D721Med (cell line): ENCODE measurements around the gene BBS9.

Experiments
- DNase-seq: peaks from one replicate; pipeline ENCODE4 v3.0.0; 2011; ENCODE audit warnings: low spot score; ENCODE audit not compliant: insufficient read length
- FAIRE-seq: peaks from 2 replicates; lab custom pipeline; 2011; peaks lifted over from hg19 to GRCh38; lab: Jason Lieb, UNC
- TF ChIP-seq, protein P1 (sequence below): IDR thresholded peaks from 2 replicates; pipeline ENCODE4 v1.5.1; 2012; ENCODE audit warnings: mild to moderate bottlenecking, control low read depth; ENCODE audit not compliant: insufficient read depth; ENCODE audit errors: missing control alignments

BBS9 gene

DNA sequence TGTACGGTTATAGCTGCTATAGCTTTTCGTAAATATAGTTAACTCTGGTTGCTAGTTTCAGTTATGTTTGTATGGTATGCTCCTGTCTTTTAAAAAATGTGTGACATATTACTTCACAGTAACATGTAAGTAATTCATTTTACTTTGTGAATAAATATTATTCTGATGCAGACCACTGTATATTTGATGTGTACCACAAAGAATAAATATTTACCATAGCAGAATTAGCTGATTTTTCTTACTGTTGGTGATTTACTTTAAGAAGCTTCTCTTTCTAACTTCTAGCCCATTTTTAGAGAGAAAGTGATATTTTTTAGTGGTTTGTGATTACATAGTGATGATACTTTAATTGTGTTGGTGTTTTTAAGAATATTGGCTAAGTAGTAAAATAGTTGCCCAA is 292.8 kb downstream of the BBS9 start:
- FAIRE-seq (no peak), DNase-seq (no peak)
- TF ChIP-seq, protein P1, sequence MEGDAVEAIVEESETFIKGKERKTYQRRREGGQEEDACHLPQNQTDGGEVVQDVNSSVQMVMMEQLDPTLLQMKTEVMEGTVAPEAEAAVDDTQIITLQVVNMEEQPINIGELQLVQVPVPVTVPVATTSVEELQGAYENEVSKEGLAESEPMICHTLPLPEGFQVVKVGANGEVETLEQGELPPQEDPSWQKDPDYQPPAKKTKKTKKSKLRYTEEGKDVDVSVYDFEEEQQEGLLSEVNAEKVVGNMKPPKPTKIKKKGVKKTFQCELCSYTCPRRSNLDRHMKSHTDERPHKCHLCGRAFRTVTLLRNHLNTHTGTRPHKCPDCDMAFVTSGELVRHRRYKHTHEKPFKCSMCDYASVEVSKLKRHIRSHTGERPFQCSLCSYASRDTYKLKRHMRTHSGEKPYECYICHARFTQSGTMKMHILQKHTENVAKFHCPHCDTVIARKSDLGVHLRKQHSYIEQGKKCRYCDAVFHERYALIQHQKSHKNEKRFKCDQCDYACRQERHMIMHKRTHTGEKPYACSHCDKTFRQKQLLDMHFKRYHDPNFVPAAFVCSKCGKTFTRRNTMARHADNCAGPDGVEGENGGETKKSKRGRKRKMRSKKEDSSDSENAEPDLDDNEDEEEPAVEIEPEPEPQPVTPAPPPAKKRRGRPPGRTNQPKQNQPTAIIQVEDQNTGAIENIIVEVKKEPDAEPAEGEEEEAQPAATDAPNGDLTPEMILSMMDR: no peak

DNA sequence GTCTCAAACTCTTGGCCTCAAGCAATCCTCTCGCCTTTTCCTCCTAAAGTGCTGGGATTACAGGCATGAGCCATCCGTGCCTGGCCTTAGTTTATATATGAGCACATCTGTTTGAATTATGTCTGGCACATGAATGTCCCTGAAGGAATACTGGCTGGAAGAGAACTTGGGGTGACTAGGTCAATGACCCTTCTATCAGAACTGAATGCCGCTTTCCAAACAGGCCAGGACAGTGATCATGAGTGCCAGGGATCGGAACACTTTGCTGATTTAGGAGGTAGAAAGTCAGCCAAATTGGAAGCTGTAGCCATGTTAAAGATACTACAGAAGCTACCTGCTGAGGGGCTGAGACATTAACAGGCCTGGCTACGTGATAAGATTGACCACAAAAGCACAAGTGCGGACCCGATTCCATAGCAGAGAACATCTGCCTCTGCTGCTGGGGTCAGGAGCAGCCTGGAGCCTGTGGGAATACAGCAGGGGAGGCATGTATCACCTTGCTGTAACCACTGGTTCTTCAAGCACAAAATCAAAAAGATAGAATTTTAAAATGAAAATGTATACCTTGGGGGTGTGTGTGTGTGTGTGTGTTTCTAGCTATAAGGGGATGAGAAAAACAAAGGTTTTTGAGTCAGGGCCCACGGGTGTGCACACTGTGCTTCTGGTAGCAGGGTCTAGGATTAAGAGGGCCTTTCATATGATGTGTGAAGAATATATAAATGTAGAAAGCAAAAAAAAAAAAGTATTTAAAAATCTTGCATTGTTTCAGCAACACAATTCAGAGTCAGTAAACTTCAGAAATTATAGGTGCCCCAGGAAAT is 293.7 kb downstream of the BBS9 start:
- FAIRE-seq (no peak), DNase-seq (no peak)
- TF ChIP-seq, protein P1: no peak

DNA sequence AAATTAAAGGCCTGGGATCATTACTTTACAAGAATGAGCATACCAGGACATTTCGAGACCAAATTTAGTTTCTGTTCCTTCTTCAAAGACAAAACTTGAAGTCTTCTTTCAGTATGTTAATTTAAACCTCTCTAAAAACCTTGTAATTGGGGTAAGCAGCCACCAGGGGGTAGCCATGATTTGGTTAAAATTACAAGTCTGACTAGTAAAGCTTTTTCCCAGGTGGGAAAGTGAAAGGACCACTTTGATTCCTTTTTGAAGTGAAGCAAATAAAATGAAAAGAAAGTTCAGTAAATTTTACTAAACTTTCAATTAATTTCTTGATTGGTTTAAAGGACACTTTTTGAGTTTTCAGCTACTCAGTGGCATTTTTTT is 294.3 kb downstream of the BBS9 start:
- TF ChIP-seq, protein P1: peak; percentile 40
- FAIRE-seq (no peak), DNase-seq (no peak)

DNA sequence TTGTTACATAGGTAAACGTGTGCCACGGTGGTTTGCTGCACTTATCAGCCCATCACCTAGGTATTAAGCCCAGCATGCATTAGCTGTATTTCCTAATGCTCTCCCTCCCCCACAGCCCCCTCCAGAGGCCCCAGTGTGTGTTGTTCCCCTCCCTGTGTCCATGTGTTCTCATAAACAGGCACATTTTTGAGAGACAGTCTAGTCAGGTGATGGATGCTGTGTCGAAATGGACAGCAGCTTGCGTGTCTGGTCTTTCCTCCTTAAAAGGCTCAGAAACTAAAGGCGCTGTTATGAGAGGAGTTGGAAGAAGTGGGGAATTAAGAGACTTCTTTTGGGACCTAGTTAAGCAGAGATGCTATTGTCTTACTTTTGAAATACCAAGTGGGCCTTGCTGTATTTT is 296.0 kb downstream of the BBS9 start:
- DNase-seq (no peak), FAIRE-seq (no peak)
- TF ChIP-seq, protein P1: no peak

DNA sequence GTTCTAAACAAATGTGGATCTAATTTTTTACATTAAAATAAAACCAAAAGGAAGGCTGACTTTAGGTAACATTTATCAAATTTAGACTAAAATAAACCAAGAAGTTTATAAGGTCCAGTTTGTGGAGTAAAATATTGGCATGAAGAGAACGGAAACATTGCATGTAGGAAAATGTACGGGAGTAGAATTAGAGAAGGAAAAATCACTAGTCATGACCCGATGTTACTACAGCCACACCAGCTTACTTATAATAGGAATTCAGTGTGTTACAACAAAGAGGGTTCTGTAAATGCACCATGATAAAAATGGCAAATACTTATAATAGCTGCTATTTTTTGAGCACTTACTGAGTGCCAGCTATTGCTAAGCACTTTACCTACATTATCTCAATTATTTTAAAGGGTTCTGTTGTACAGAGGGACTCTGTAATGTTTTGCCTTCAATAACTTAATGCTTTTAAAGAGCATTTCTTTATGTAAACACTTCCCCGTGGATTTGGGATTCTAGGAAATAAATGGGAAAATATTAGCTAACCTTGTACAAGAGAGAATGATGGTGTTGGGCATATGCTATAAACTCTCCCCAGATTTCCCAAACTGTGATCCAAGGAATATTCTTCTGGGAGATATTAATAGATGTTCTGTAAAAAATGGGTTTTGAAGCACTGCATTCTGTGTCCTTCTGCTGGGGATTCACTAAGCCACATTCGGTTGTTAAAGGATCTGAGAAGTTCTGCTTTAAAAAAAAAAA is 296.7 kb downstream of the BBS9 start:
- TF ChIP-seq, protein P1: no peak
- FAIRE-seq: no peak

DNA sequence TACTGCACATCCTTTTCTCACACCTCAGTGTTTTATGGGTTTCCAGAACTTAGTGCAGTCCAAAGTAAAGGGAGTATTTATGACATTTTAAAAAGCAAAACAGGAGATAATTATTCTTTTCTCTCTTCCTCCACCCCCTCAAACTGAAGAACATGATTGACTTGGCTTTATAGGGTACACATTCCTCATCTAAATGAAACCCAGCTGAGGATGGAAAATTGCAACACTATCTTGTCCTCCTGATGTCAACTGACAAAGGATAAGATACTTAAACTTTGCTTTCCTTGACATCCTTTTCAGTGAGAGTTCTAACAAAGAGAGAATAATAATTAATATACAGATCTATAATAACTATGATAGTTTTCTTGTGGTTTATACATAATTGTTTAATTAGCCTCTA is 299.1 kb downstream of the BBS9 start:
- no peak for DNase-seq
- TF ChIP-seq, protein P1: no peak
- no peak for FAIRE-seq

More for the DNA sequence above, 296.7 kb downstream of the BBS9 start:
- DNase-seq: no peak
